EH (cell line): ENCODE data around the gene PINLYP.

Experiments used
- DNase-seq: peaks from one replicate; pipeline ENCODE4 v3.0.0-alpha.2; 2015; ENCODE audit warnings: low read depth

PINLYP gene

DNA sequence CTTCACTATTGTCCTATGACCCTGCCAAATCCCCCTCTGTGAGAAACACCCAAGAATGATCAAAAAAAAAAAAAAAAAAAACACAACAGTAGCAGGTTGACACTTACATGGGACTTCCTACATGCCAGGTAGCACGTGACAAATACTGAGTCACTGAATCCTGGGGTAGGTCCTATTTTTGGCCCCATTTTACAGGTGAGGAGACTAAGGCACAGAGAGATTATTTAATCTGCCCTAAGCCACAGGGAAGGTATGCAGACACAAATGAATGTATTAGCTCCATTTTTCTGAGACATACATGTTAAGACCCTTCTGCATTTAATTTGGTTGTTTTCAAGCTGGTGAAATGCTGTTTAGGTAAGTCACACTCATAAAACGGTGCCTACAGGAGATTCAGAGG lies 26.9 kb upstream of the PINLYP start:
- DNase-seq = no peak

DNA sequence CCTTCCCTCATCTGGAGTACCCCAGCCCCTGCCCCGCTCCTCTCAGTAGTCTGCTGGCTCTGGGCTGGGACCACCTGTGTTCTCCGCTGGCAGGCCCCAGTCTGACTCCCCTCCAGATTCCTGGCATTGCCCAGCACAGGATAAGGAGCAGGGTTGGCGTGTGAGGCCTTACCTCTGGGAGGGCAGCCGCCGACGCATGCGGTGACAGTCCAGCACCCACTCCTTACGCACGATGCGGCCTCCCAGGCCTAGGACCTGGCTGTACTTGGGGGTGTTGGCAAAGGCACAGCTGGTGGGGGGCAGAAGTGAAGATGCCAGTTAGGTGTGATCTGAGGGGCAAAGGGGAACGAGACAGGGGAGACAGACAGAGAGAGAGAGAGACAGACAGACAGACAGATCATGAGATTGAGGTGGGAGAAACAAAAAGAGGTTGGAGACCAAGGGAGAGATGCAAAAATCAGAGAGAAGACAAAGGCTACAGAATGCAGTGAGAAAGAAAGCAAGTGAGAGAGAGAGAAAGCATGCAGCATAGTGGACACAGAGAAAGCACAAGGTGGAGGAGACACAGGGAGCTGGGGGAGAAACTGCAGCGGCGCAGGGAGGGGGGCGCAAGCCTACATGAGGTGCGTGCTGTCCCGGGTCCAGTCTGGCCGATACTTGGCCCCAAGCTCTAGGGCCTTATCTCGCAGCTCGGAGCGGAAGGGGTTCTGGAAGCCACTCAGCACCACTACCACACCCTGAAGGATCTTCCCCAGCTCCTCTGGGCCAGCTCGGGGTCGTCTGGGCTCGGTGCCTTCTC lies 24.0 kb upstream of the PINLYP start:
- DNase-seq = no peak

DNA sequence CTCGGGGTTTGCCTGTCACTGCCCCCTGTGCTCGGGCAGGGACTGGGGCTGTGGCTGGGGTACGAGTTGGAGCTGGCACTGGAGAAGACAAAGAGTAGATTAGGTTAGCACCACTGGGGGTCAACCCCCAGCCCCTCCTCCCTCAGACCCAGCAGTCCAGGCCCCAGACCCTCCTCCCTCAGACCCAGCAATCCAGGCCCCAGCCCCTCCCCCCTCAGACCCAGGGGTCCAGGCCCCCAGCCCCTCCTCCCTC lies 23.5 kb upstream of the PINLYP start:
- no peak for DNase-seq

DNA sequence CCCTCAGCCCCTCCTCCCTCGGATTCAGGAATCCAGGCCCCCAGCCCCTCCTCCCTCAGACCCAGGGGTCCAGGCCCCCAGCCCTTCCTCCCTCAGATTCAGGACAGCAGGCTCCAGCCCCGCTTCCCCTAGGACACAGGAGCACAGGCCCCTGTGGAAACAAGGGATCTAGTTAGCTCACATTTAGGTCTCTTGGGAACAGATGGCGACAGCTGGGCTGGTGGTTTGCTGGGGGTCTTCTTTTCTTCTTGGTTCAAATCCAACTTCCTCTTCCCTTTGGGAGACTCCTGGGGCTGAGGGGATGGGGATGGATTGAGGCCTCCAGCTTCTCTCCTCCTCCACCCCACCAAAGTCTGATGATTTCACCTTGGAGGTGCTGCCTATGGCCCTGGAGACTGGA lies 23.0 kb upstream of the PINLYP start:
- no peak for DNase-seq

DNA sequence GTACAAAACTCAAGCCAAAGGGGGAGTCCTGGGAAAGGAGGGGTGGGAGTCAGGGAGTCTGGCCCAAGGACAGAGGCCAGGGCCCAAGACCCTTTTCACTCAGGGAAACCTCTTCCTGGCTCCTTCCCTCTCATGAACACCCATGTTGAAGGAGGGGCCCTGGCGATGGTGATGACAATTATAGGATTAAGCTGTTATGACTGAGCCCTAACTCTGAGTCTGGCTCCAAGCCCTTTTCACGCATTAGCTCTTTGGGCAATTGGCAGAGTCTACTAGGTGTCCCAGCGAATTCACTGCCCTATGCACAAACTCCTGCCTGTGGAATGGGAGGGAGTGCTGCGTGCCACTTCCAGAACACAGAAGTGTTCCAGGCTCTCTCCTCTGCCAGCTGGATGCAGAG lies 21.9 kb upstream of the PINLYP start:
- DNase-seq = no peak

DNA sequence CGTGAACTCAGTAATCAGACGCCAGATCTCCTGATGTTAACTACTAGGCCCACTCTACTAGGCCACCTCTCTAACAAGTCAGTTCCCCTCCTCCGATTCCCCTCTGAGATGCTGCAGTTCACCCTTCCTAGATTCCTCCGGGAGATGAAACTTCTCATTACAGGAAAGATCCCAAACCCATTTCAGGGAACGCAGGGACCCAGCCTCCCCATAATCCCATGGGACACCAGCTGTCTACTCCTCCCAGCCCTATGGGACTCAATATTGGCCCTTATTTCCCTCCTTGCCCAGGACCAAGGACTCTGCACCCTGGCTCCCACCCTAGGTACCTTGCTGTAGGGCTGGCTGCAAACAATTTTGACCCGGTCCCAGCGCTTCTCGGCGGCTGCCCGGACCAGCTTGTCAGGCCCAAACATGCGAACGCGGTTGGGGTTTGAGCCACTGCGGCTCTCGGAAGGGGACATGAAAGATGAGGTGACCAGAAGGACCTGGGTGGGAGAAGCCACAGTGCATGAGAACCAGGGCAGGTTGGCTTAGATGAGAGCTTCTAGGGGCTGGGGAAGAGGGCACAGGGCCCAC lies 21.2 kb upstream of the PINLYP start:
- DNase-seq = no peak

DNA sequence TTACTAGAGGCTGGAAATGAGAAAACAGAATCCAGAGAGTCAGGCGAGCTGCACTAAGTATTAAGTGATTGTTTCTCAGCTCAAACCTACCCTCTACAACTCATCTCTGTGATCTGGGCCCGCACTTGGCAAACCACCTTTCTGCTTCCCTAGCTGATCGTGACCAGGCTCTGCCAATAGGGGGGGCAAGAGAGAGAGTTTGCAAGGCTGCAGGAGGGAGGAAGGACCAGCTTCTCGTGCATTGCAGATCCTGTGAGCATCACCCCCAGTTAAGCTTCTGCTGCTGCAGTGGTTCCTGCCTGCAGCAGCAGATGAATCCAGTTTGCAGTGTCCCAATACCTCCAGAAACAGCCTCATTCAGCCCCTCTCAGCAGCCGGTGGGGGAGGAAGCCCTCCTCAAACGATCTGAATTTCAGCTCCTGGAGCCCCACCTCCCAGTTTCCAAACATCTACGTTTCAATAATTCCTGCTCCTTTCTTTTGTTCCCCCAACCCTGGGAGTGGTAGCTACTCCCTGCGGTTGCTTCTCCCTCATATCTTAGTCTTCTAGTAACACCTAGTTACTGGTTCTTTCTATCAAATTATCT lies 20.3 kb upstream of the PINLYP start:
- peak; percentile 73 for DNase-seq

DNA sequence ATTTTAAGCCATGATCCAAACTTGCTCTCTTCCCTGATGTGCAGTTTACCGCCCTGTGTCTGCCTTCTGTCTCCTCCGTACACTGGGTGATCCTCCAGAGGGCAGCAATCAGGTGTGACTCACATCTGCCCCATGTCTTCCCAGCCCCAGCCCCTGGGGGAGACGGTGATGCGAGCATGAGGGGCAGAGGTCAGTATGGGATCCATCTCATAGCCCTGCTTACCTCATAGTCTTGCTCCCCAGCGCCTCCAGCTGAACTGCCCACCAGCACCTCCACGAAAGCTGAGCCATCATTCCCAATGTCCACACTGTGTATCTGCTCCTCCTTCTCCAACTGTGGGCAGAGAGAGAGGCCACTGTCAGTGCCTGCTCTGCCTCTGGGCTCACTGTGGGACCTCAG lies 14.9 kb upstream of the PINLYP start:
- peak; percentile 32 for DNase-seq

DNA sequence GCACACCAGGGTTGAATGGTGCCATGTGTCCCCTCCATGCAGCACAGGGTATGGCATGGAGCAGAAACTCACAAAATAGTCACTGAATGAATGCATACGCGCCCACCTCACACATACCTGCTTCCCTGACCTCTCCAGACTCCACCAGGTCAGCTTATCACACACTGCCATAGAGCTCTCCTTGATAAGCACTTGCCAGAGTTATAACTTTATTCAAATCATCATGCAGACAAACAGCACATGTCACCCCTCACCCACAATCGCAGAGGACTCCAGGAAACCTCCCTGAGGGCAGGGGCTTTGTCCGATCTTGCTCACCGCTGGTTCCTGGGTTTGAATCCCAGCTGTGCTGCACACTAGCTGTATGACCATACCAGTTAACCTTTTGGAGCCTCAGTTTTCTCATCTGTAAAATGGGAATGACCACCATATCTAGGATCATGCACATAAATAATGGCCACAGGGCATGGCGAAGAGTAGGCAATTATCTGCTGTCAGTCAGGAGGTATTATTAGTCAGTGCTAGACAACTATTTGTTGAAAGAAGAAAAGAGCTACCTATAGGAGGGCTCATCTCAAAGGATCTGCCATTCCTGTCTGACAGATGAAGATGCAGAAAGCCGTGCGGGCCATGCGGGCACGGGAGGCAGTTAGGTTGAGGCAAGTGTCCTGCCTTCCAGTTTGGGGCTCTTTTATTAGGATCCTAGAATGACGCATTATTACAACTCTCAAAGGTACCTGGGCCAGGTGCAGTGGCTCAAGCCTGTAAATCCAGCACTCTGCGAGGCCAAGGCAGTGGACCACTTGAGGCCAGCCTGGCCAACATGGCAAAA lies 14.2 kb upstream of the PINLYP start:
- no peak for DNase-seq

DNA sequence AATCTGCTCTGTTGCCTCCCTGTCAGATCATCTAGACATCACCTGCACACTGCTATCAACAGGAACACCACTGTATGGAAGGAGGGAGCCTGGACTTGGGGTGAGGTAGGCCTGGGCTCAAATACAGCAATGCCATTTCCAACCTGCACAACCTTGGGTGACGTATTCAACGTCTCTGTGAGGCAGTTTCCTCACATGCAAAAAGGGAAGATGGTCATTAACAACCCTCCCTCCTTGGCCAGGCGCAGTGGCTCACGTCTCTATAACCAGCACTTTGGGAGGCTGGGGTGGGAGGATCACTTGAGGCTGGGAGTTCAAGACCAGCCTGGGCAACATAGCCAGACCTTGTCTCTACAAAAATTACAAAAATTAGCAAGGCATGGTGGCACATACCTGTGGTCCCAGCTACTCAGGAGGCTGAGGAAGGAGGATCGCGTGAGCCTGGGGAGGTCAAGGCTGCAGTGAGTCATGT lies 13.3 kb upstream of the PINLYP start:
- DNase-seq = no peak

- DNase-seq = peak; percentile 94
Measured at GRCh38 chr19:43562698-43563241, 12.8 kb upstream of the PINLYP start.

- no peak for DNase-seq
Measured at GRCh38 chr19:43563816-43564457, 11.7 kb upstream of the PINLYP start.

GRCh38 chr19:43564800-43565199 lies 10.8 kb upstream of the PINLYP start:
- DNase-seq = no peak

DNA sequence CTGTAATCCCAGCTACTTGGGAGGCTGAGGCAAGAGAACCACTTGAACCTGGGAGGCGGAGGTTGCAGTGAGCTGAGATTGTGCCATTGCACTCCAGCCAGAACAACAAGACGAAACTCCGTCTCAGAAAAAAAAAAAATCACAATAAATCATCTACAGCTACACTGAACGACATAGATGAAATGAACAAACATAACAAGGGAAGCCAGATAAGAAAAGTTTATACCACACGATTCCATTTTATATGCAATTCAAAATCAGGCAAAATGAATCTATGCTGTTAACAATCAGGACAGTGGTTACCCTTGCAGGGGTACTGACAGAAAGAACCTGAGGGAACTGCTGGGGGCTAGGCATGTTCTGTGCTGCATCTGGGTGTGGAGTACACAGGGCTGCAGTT lies 5.9 kb upstream of the PINLYP start:
- DNase-seq = no peak

GRCh38 chr19:43570174-43570791 lies 5.3 kb upstream of the PINLYP start:
- DNase-seq = no peak

GRCh38 chr19:43572171-43572588 lies 3.4 kb upstream of the PINLYP start:
- no peak for DNase-seq

DNA sequence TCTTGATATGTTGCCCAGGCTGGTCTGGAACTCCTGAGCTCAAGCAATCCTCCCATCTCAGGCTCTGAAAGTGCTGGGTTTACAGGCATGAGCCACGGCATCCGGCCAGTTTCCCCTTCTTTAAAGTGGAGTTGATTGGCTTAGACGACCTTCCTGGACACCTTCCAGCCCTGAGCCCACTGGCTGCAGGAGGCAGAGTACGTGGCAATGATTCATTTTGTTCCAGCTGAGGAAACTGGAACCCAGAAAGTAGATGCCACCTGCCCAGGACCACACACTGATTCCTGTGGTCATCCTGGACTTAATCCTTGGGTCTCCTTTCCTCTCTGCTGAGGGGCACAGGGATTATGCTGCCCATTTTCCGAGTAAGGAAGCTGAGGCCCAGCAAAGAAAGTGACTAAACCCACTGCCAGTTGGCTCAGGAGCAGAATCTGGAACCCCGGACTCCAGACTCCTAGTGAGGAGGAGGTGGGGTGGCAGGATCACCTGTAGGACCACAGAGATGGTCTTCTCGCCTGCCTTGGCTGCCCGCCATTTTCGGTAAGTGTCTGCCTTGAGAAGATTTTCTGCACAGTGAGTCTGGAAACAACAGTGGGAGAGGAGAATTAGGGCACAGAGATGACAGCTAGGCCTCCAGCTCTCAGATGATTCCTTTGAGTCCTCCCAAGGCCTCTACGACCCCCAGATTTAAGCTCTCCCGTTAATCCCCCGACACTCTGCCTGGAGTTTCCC lies 1.0 kb upstream of the PINLYP start:
- DNase-seq = peak; percentile 60

DNA sequence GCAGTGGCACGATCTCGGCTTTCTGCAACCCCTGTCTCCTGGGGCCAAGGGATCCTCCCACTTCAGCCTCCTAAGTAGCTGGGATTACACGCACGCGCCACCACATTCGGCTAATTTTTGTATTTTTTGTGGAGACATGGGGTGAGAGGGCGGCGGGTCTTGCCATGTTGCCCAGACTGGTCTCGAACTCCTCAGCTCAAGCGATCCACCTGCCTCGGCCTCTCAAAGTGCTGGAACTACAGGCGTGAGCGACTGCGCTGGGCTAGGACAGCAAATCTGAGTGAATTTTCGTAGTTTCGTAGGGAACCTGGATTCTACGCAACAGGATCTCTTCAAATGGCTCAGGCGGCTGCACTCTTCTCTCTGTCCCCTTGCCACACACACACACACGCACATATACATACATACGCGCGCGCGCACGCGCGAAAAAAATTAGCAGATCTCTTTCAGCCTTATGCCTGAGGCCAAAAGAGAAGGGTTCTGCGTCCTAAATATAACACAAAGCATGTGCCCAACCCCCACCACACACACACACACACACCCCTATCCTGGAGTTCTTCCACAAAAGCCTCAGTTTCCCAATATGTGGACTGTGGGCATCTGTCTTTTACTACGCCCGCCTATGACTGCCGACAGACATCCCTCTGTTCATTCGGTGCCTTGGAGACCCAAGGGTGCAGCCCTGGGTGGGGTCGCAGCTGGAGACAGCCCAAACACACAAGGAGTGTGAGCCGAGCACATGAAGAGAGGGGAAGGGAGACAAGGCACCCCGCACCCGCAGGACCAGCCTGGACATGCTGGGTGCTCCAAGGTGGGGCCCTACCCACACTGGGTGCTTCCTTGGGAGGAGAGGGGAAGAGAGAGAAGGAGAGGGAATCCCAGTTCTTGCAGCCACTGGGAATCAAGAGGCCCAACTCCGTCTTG lies 616 bp downstream of the PINLYP start:
- DNase-seq = no peak

- no peak for DNase-seq
Measured at GRCh38 chr19:43578787-43579186, 3.2 kb downstream of the PINLYP start.

DNA sequence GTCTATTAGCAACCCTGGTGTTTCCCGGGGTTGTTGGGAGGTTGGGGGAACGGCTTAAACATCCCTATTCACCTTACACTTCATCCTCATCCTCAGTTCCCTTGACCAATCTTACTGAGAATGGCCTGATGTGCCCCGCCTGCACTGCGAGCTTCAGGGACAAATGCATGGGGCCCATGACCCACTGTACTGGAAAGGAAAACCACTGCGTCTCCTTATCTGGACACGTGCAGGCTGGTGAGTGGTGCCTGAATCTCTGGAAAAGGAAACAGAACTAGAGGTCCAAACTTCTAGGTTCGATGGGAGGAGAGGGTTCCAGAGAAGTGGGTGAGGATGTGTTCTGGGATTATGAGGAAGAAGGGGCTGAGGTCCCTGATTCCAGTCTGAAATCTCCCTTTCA lies 5.9 kb downstream of the PINLYP start:
- DNase-seq = no peak
